Tibial nerve (tissue), 4 donors: Measurements from ENCODE around the gene TNFRSF12A.

ENCODE experiments used
- CTCF ChIP-seq, 5 experiments: fragments of 200-600 bp in 3 of 5; fragments of 450-650 bp in 2 of 5; sonication (generic) in 3 of 5; IDR thresholded peaks; one replicate each; pipeline ENCODE4 v1.5.1; 2016 to 2019; ENCODE audit warnings: antibody characterized with exemption in 5 of 5, mild to moderate bottlenecking in 3 of 5, moderate library complexity in 2 of 5
- EP300 ChIP-seq, 2 donors: sonication (generic); formaldehyde crosslinking; IDR thresholded peaks; one replicate each; pipeline ENCODE4 v1.6.1; 2017; ENCODE audit warnings: antibody characterized with exemption in 2 of 2, mild to moderate bottlenecking in 1 of 2

DNA sequence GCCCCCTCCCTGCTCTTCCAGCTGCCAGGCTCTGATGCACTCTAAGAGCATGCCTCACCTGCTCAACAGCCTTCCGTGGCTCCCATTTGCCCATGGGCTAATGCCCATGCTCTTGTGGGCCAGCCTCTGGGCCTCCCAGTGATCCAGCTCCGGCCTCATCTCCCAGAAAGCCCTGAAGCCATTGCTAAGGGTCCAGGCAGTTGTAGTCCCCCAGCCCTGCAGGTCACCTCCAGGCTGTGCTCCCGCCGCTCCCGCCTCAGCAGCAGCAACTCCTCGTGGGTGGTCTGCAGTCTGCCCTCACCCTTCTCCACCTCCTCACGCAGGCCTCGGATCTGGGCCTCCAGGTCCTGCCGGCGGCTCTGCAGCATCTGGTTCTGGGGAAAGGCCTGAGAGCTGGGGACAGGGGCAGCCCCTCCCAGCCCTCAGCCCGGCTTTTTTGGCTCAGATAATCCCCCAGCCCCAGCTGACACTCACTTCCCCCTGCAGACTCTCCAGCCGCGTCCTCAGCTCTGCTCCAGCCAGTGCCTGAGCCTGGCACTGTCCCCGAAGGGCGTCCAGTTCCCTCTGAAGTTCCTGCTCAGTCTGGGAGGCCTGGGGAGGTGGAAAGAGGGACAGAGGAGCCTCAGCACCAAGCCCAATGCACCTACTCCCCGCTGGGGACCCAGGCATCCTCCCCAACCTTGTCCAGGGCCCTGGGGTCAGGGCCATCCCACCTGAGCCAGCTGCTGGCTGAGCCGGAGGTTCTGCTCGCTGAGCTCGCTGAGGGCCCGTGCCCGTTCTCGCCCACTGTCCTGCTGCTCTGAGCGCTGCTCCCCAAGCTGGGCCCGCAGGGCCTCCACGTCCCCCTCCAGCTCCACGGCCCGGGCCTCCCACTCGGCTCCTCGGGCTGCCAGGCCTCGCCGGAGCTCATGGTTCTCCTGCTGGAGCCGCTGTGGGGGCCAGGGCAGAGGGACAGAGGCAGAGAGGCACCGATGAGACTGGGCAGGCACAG, 10.3 kb downstream of the TNFRSF12A start:
- no peak for TF ChIP-seq EP300 (IDR thresholded peaks at IDR 0.05)
- no peak for TF ChIP-seq CTCF (IDR thresholded peaks at IDR 0.05)
